ENCODE measurements around the gene RUFY1. TPM values are rescaled to one million over a fixed set of nuclear protein-coding genes. Genes with fewer than 3 reads are reported as not detected.

Gene RUFY1
- polyA plus RNA-seq, 1 of the 3 experiments (the other 2 are of a cell fraction), result 30.3 TPM

GRCh38 chr5:179526978-179527377 lies 23.4 kb upstream of the RUFY1 start:
- Histone ChIP-seq H3K9me2 (no peaks in the 10 kb centered on the region), H3K27ac (ENCODE audit: low read depth in 2 of 2, low read length in 1 of 2) (no peak overlapping the region), H3K27me3 (ENCODE audit: insufficient read depth) (no peaks in the 10 kb centered on the region), H3K9me3 (no peaks in the 10 kb centered on the region), H3K4me2 (no peak overlapping the region), H3K4me3 (ENCODE audit: low read depth in 2 of 2, low read length in 1 of 2) (no peak overlapping the region), H3K9ac (no peak overlapping the region), H3K4me1 (ENCODE audit: control insufficient read depth in 1 of 2, insufficient read depth in 2 of 2, low read depth in 1 of 2, low read length in 1 of 2) (no peaks in the 10 kb centered on the region), H3F3A (replicated peaks; ENCODE audit: insufficient read depth) (no peaks in the 10 kb centered on the region), H3K79me2 (ENCODE audit: insufficient read depth) (no peaks in the 10 kb centered on the region), H4K20me1 (ENCODE audit: insufficient read depth) (no peaks in the 10 kb centered on the region), H2AFZ (ENCODE audit: low read depth) (no peak overlapping the region), H3K36me3 (replicated peaks in 1 of 2; ENCODE audit: control insufficient read depth in 1 of 2, insufficient read depth in 2 of 2, low read length in 1 of 2) (no peaks in the 10 kb centered on the region)
- 43% methylated on average over 1 of the region's 1 CpG for WGBS (ENCODE audit: low lambda C conversion rate)
- DNase-seq, result no peak
- ChIA-PET POLR2A (no interaction called here), CTCF (no interaction called here)
- TF ChIP-seq POLR2AphosphoS5 (IDR thresholded peaks at IDR 0.05; ENCODE audit: low read depth, low read length), result no peak
- no peak for TF ChIP-seq NFIC (IDR thresholded peaks at IDR 0.05; ENCODE audit: borderline replicate concordance)

- Histone ChIP-seq H2AFZ (ENCODE audit: low read depth) (no peak overlapping the region), H4K20me1 (ENCODE audit: insufficient read depth) (no peaks in the 10 kb centered on the region), H3K4me1 (ENCODE audit: control insufficient read depth in 1 of 2, insufficient read depth in 2 of 2, low read depth in 1 of 2, low read length in 1 of 2) (no peaks in the 10 kb centered on the region), H3K27ac (ENCODE audit: low read depth in 2 of 2, low read length in 1 of 2) (no peak overlapping the region), H3F3A (replicated peaks; ENCODE audit: insufficient read depth) (no peaks in the 10 kb centered on the region), H3K27me3 (ENCODE audit: insufficient read depth) (no peaks in the 10 kb centered on the region), H3K79me2 (ENCODE audit: insufficient read depth) (no peaks in the 10 kb centered on the region), H3K9ac (no peak overlapping the region), H3K4me3 (ENCODE audit: low read depth in 2 of 2, low read length in 1 of 2) (no peak overlapping the region), H3K9me2 (no peaks in the 10 kb centered on the region), H3K9me3 (no peaks in the 10 kb centered on the region), H3K36me3 (replicated peaks in 1 of 2; ENCODE audit: control insufficient read depth in 1 of 2, insufficient read depth in 2 of 2, low read length in 1 of 2) (no peaks in the 10 kb centered on the region), H3K4me2 (no peak overlapping the region)
- TF ChIP-seq SIN3A (IDR thresholded peaks at IDR 0.05; ENCODE audit: borderline replicate concordance, low read depth, low read length), result no peak
- no peak for TF ChIP-seq FOXM1 (IDR thresholded peaks at IDR 0.05; ENCODE audit: low read depth)
- no peak for TF ChIP-seq YY1 (IDR thresholded peaks at IDR 0.05; ENCODE audit: low read depth)
- TF ChIP-seq NFIC (IDR thresholded peaks at IDR 0.05; ENCODE audit: borderline replicate concordance), result no peak
- TF ChIP-seq EP300 (IDR thresholded peaks at IDR 0.05; ENCODE audit: borderline replicate concordance in 1 of 2, low read depth in 1 of 2, low read length in 1 of 2), result no peak
- TF ChIP-seq EZH2phosphoT487 (IDR thresholded peaks at IDR 0.05; ENCODE audit: borderline replicate concordance, low read depth), result no peak
- TF ChIP-seq RFX5 (IDR thresholded peaks at IDR 0.05; ENCODE audit: low read length), result no peak
- TF ChIP-seq USF2 (IDR thresholded peaks at IDR 0.05; ENCODE audit: borderline replicate concordance, low read depth, low read length), result no peak
- TF ChIP-seq RAD21 (IDR thresholded peaks at IDR 0.05; ENCODE audit: low read length), result no peak
- TF ChIP-seq TAF1 (IDR thresholded peaks at IDR 0.05; ENCODE audit: borderline replicate concordance, low read depth, low read length), result no peak
- POLR2A ChIA-PET, result no interaction called here
- CTCF ChIA-PET, result no interaction called here
- WGBS (ENCODE audit: low lambda C conversion rate), result 79% methylated on average over 35 of the region's 65 CpGs
- no peak for DNase-seq
Observed at GRCh38 chr5:179530069-179530998, 20.0 kb upstream of the RUFY1 start.
